ENCODE measurements around the gene PSMD14. TPM values are rescaled to one million over a fixed set of nuclear protein-coding genes. Genes with fewer than 3 reads are reported as not detected.

The PSMD14 gene
- total RNA-seq, 1 donor from 2014 or later, result 52.6 TPM

DNA sequence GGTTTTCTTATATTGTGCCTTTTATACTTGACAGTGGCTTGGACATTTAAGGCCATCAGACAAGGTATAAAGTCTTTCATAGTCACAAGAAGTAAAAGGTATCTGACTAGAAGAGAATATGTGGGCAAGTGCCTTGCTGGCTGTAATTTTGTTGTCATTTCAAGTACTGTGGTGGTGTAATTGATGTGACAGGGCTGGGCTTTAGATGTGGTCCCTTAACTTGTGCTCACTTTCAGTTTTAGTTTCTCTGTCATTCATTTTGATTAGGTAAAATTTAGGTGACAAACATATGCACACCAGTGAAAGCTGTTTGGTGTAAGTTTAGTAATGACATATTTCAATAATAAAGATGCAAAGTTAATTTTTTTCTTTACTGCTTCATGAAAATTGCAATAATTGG, 76.6 kb downstream of the PSMD14 start:
- no peak overlapping the region for H3K27ac Mint-ChIP-seq (ENCODE audit: unreplicated experiment)
- H3K9me3 Mint-ChIP-seq (ENCODE audit: unreplicated experiment), result no peaks in the 10 kb centered on the region
- no peaks in the 10 kb centered on the region for H3K4me1 Mint-ChIP-seq (ENCODE audit: unreplicated experiment)
- H3K27me3 Mint-ChIP-seq (ENCODE audit: unreplicated experiment), result no peaks in the 10 kb centered on the region
- H3K36me3 Mint-ChIP-seq (ENCODE audit: low read depth, unreplicated experiment), result no peaks in the 10 kb centered on the region
- TF ChIP-seq, protein P1, sequence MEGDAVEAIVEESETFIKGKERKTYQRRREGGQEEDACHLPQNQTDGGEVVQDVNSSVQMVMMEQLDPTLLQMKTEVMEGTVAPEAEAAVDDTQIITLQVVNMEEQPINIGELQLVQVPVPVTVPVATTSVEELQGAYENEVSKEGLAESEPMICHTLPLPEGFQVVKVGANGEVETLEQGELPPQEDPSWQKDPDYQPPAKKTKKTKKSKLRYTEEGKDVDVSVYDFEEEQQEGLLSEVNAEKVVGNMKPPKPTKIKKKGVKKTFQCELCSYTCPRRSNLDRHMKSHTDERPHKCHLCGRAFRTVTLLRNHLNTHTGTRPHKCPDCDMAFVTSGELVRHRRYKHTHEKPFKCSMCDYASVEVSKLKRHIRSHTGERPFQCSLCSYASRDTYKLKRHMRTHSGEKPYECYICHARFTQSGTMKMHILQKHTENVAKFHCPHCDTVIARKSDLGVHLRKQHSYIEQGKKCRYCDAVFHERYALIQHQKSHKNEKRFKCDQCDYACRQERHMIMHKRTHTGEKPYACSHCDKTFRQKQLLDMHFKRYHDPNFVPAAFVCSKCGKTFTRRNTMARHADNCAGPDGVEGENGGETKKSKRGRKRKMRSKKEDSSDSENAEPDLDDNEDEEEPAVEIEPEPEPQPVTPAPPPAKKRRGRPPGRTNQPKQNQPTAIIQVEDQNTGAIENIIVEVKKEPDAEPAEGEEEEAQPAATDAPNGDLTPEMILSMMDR (IDR thresholded peaks at IDR 0.05; ENCODE audit: unreplicated experiment), result no peak
- no peak for DNase-seq (ENCODE audit: low spot score)
- H3K4me3 Mint-ChIP-seq (ENCODE audit: unreplicated experiment), result no peak overlapping the region

DNA sequence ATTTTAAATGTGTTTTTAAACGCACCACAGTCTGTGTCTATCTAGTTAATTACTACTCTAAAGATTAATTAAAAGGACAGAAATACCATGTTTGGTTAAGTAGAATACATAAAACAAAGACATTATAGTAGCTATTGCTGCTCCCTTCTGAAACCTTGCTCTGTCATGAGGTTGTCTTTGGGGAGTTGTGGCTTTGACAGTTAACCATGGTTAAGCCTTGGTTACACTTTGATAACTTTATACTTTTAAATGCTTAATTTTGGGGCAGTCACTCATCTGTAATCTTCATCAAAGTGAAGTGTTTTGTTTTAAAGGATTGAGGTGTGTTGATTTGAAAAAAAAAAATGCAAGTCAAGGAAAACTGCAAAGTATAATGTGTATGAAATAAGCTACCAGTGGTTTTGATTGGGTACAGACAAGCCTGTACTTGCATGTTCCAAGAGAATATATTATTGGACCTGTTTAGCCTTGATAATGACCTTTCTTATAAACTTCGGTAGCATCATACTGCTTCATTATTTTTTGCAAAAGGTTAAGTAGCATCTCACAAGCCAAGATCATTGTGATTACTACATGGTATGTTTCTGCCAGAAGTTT, 78.1 kb downstream of the PSMD14 start:
- H3K27ac Mint-ChIP-seq (ENCODE audit: unreplicated experiment), result no peak overlapping the region
- no peaks in the 10 kb centered on the region for H3K36me3 Mint-ChIP-seq (ENCODE audit: low read depth, unreplicated experiment)
- TF ChIP-seq, protein P1 (IDR thresholded peaks at IDR 0.05; ENCODE audit: unreplicated experiment), result no peak
- no peaks in the 10 kb centered on the region for H3K9me3 Mint-ChIP-seq (ENCODE audit: unreplicated experiment)
- H3K4me1 Mint-ChIP-seq (ENCODE audit: unreplicated experiment), result no peaks in the 10 kb centered on the region
- H3K4me3 Mint-ChIP-seq (ENCODE audit: unreplicated experiment), result no peak overlapping the region
- H3K27me3 Mint-ChIP-seq (ENCODE audit: unreplicated experiment), result no peaks in the 10 kb centered on the region
- no peak for DNase-seq (ENCODE audit: low spot score)

DNA sequence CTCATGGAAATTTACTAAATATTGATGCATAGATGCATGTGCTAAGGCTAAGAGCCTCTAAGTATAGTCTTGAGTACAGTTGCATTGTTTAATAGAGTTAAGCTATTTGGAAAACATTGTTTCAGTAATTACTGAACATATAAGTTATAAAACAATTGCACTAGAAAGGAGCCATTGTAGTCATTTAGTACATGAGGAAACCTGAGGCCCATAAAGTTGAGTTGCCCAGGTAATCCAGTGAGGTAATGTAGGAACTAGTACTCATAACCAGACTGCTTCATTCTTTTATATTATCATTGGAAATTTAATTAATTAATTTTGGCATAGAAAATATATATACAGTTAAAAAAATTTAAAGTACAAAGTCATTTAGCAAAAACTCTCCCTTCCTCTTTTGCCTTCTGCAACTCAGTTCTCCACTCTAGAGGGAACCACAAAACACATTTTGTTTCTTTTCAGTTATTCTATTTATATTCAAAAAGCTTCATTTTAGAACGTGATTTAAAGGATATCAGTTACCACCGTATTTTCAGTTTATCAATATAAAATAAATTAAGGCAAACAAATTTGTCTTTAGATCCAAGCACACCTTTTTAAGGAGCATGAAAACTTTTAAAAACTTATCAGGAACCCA, 80.0 kb downstream of the PSMD14 start:
- no peaks in the 10 kb centered on the region for H3K27me3 Mint-ChIP-seq (ENCODE audit: unreplicated experiment)
- H3K4me1 Mint-ChIP-seq (ENCODE audit: unreplicated experiment), result peaks cover 6% of the 10 kb centered on the region
- no peak for DNase-seq (ENCODE audit: low spot score)
- H3K4me3 Mint-ChIP-seq (ENCODE audit: unreplicated experiment), result no peak overlapping the region
- TF ChIP-seq, protein P1 (IDR thresholded peaks at IDR 0.05; ENCODE audit: unreplicated experiment), result no peak
- no peaks in the 10 kb centered on the region for H3K9me3 Mint-ChIP-seq (ENCODE audit: unreplicated experiment)
- H3K36me3 Mint-ChIP-seq (ENCODE audit: low read depth, unreplicated experiment), result no peaks in the 10 kb centered on the region
- no peak overlapping the region for H3K27ac Mint-ChIP-seq (ENCODE audit: unreplicated experiment)

DNA sequence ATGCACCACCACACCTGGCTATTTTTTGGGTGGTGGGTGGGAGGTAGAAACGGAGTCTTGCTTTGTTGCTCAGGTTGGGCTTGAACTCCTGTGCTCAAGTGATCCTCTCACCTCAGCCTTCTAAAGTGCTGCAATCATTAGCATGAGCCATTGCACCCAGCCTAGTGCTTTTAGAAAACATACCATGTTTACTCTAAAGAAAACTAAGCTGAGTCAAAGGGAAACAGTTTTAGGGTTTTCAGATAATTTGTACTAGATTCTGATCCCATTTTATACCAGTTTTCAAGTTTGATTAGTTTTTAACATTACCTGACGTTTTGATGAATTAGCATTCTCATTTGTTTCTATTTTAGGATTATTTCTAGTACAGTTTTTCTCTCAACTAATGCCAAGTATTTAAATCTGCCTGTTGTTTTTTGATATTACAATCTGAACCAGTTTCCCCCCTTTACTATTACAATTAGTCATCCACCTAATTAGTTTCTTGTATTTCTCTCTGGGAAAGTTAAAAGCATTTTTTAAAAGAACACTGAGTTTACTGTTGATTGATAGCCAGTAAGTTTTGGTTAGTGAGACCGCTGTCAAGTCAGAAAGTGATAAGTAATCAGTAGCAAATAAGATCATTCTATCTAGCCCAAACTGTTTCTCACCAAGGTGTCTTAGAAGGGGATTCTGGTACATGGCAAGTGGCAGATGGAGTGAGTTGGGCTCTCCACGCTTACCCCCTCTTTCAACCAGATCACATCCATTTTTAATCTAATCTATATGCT, 83.7 kb downstream of the PSMD14 start:
- Mint-ChIP-seq H3K27ac (ENCODE audit: unreplicated experiment) (no peak overlapping the region), H3K36me3 (ENCODE audit: low read depth, unreplicated experiment) (peaks cover 9% of the 10 kb centered on the region), H3K4me3 (ENCODE audit: unreplicated experiment) (no peak overlapping the region), H3K4me1 (ENCODE audit: unreplicated experiment) (peaks cover 6% of the 10 kb centered on the region), H3K27me3 (ENCODE audit: unreplicated experiment) (no peaks in the 10 kb centered on the region), H3K9me3 (ENCODE audit: unreplicated experiment) (no peaks in the 10 kb centered on the region)
- TF ChIP-seq, protein P1 (IDR thresholded peaks at IDR 0.05; ENCODE audit: unreplicated experiment), result no peak
- no peak for DNase-seq (ENCODE audit: low spot score)

DNA sequence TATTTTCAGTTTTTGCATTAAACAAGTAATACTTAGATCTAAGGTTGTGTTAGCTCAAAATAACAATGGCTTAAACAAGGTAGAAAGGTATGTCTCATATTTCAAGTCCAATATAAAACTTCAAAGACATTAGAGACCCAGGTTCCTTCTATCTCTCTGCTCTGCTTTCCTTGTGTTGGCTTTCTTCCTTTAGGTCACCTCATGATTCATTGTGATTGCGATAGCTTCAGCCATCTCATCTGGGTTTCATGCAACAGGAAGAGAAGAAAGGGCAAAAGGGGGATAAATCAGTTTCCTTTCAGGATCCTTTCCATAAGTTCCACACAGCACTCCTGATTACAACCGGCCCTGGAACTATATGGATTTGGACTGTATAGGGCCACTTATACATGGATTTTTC, 91.9 kb downstream of the PSMD14 start:
- Mint-ChIP-seq H3K4me1 (ENCODE audit: unreplicated experiment) (no peaks in the 10 kb centered on the region), H3K27me3 (ENCODE audit: unreplicated experiment) (no peaks in the 10 kb centered on the region), H3K27ac (ENCODE audit: unreplicated experiment) (no peak overlapping the region), H3K9me3 (ENCODE audit: unreplicated experiment) (no peaks in the 10 kb centered on the region), H3K4me3 (ENCODE audit: unreplicated experiment) (no peak overlapping the region), H3K36me3 (ENCODE audit: low read depth, unreplicated experiment) (peaks cover 11% of the 10 kb centered on the region)
- TF ChIP-seq, protein P1 (IDR thresholded peaks at IDR 0.05; ENCODE audit: unreplicated experiment), result no peak
- DNase-seq (ENCODE audit: low spot score), result no peak
